Heart left ventricle (tissue), 13 donors: Measurements from ENCODE around the gene ANKRD16.

Experiments used
- POLR2A ChIP-seq, 2 donors: fragments of 450-650 bp; IDR thresholded peaks; one replicate each; pipeline ENCODE4 v1.6.1; 2017; ENCODE audit warnings: antibody characterized with exemption in 2 of 2, mild to moderate bottlenecking in 2 of 2, moderate library complexity in 2 of 2
- TF ChIP-seq, protein P1 (sequence below), 12 donors: fragments of 200-600 bp; sonication (generic) in 4 of 12; IDR thresholded peaks; one replicate each; pipeline versions ENCODE4 v1.5.0 to v1.8.0; 2018 to 2022; ENCODE audit warnings: antibody characterized with exemption in 12 of 12, mild to moderate bottlenecking in 5 of 12
- donor health status: ischemic (EF 13 %, LVEDD 7.1; RV severe dilation, severe dysfunction).
- donor health status: DM: no; HTN: yes; CAD: no.
- donor health status: DM: no; HTN: no; CAD: no.
- donor health status: ischemic (EF 25% LVEDD 6.9; RV normal size, moderate dysfunction).
- donor health status: ischemic (EF 25% LVEDD 5.7; RV mildly dilated, moderate dysfunction).
- donor health status: ischemic (EF 35%, LVEDD 5.7; RV mildly dilated, moderate dysfunction).
- donor health status: nonischemic (EF 11% LVEDD 7.7; RV severe dilation, severe dysfunction).
- donor health status: DM: yes; HTN: yes; CAD: no.
- donor health status: PGD.
- donor health status: ischemic (EF 29% LVEDD 5.4; RV normal size, mild dysfunction).
- donor health status: nonischemic (EF 23%, LVEDD 6.1; RV moderate dilation, normal function).

DNA sequence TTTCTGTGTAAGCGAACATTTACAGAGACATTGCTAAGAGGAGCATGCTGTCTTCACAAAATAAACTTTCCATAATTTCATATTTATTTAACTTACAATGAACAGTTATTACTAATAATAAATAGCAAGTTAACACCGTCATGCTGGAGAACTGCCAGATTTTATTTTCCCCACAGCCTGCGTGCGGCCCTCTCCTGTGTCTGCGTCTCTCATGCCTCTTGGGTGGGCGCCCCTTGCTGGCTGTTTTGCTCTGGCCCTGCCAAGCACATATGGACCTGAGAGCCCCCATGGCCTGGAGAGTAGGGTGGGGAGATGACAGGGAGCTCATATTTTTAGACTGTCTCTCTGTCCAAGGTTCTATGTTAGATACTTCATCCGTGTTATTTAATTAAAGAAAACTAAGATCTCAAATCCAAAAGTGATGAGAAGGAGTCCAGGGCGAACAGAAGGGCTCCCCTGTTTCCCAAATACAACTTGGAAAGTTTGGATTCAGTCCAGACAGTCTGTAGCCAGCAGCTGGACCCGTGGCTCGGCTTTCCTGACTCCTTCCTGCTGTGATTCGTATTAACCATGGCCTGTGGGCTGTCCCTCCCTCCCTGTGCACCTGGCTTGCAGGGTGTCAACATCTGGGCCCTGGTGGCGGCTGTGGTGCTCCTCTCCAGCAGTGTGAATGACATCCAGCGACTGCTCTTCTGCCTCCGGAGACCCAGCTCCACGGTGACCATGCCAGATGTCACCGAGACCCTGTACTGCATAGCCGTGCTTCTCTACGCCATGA lies 20.8 kb upstream of the ANKRD16 start:
- TF ChIP-seq, protein P1, sequence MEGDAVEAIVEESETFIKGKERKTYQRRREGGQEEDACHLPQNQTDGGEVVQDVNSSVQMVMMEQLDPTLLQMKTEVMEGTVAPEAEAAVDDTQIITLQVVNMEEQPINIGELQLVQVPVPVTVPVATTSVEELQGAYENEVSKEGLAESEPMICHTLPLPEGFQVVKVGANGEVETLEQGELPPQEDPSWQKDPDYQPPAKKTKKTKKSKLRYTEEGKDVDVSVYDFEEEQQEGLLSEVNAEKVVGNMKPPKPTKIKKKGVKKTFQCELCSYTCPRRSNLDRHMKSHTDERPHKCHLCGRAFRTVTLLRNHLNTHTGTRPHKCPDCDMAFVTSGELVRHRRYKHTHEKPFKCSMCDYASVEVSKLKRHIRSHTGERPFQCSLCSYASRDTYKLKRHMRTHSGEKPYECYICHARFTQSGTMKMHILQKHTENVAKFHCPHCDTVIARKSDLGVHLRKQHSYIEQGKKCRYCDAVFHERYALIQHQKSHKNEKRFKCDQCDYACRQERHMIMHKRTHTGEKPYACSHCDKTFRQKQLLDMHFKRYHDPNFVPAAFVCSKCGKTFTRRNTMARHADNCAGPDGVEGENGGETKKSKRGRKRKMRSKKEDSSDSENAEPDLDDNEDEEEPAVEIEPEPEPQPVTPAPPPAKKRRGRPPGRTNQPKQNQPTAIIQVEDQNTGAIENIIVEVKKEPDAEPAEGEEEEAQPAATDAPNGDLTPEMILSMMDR (IDR thresholded peaks at IDR 0.05) = no peak
- TF ChIP-seq POLR2A (IDR thresholded peaks at IDR 0.05) = no peak
